Coronary artery (tissue), 2 donors: Measurements from ENCODE around the gene CCDC137.
"Not testable (repeated sequence)": the region's sequence is repeated elsewhere in the genome, so short reads cannot be mapped to it uniquely, and the experiment has no call there.

Experiments used
- DNase-seq: peaks from one replicate; pipeline ENCODE4 v3.0.0-alpha.2; 2017; ENCODE audit warnings: low spot score
- H3K27ac ChIP-seq, 2 donors: fragments of 200-600 bp; sonication (generic); one replicate each; pipeline ENCODE4 v1.5.1; 2016 to 2019
- H3K4me3 ChIP-seq: fragments of 200-600 bp; sonication (generic); 2 replicates; pipeline ENCODE4 v1.5.1; 2016; ENCODE audit warnings: mild to moderate bottlenecking, moderate library complexity
- TF ChIP-seq, protein P1 (sequence below): fragments of 200-600 bp; sonication (generic); IDR thresholded peaks from one replicate; pipeline ENCODE4 v1.5.1; 2019; ENCODE audit warnings: antibody characterized with exemption

The CCDC137 gene

DNA sequence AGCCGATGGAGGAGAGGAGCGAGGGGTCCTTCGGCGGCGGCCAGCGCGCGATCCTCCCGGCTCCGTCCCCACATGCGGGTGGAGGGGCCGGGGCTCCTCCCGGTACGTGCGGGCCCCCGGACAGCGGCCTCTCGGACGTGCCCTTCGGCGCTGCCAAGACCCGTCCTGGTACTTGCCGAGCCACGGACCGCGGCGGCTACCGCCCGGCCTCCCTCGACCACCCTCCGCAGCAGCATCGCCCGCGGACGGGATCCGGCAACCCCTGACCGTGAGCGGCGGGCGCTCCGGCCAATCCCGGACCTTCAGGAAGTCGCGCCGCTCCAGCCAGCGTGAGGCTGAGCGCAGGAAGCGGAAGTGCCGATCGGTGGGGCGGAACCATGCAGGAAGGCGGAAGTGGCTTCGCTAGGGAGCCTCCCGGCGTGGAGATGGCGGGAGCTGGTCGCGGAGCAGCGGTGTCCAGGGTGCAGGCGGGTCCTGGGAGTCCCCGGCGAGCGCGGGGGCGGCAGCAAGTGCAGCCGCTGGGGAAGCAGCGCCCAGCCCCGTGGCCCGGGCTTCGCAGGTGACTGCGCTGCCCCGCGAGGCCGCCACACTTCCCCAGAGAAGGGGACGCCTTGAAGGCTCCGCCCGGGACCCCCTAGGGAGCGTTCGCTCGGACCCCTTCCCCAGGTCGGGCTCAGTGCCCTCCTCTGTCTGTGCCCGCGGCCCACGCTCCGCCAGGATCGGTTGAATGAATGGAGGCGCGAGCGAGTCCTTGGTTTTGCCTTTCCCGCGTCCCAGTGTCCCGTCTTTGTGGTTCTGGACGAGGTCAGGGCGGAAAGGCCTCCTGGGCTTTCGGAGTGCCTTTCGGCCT, at the start of gene CCDC137, which contains the start of gene OXLD1:
TSS of gene CCDC137 (plus strand) at position 396 of the 850 bp plus-strand sequence. CDS start at position 426, 30 bp downstream.
TSS of gene OXLD1 (minus strand) at position 264 of the 850 bp plus-strand sequence. CDS start at position 236, 28 bp downstream.
- H3K4me3 ChIP-seq, result peak within 1 kb of the TSS; percentile 87
- peak; percentile 95 for DNase-seq
- peak within 1 kb of the TSS; percentile 61 to 84 for H3K27ac ChIP-seq
- TF ChIP-seq, protein P1, sequence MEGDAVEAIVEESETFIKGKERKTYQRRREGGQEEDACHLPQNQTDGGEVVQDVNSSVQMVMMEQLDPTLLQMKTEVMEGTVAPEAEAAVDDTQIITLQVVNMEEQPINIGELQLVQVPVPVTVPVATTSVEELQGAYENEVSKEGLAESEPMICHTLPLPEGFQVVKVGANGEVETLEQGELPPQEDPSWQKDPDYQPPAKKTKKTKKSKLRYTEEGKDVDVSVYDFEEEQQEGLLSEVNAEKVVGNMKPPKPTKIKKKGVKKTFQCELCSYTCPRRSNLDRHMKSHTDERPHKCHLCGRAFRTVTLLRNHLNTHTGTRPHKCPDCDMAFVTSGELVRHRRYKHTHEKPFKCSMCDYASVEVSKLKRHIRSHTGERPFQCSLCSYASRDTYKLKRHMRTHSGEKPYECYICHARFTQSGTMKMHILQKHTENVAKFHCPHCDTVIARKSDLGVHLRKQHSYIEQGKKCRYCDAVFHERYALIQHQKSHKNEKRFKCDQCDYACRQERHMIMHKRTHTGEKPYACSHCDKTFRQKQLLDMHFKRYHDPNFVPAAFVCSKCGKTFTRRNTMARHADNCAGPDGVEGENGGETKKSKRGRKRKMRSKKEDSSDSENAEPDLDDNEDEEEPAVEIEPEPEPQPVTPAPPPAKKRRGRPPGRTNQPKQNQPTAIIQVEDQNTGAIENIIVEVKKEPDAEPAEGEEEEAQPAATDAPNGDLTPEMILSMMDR, result no peak

DNA sequence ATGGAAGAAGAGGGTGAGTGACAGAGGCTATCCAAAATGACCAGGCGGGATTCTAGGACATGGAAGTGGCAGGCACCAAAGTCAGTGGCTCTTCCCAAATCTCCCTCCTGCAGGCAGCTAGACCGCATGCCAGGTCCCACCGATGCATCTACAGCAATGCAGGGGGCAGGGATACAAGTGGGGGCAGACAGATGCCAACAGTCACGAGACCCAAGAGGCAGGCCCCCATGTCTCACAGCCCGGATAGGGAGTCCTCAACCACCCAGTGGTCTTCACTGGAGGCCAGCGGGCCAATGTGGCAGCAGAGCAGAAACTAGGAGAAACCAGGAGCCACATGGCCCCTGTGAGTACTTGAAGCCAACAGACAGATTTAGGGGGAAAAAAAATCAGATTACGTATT, 49.7 kb upstream of the CCDC137 start:
- DNase-seq, result no peak
- Histone ChIP-seq H3K4me3 (no peak overlapping the region), H3K27ac (no peak overlapping the region)
- TF ChIP-seq, protein P1, result no peak

- H3K4me3 ChIP-seq, DNase-seq, H3K27ac ChIP-seq: not testable (repeated sequence)
These were observed 48.2 kb upstream of the CCDC137 start for GRCh38 chr17:81618307-81618706.

DNA sequence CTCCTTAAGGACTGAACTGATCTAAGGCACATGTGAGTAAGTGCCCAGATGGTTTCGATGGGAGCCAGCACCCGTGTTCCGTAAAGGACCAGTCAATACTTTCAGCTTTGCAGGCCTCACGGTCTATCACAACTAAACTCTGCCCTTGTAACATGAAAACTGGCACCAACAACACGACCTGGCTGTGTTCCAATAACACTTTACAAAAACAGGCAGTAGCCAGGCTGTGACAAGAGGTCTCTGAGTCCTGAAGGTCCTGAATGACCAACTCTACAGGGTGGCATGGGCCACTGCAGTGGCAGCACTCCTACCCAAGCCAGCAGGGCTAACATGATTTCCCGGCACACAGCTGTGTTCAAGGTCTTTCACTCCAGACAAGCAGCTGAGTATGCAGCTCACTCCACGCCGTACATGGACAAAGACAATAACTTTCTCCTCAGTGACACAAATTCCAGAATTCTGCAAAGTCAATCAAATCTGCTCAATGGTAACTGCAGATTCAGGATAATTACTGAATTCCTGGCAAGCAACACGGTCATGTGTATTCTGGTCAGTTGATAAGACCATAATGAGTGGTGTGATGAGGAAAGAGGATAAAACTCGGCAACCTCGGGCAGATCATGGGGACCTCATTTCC, 44.9 kb upstream of the CCDC137 start:
- Histone ChIP-seq H3K4me3 (no peak overlapping the region), H3K27ac (no peak overlapping the region)
- no peak for DNase-seq
- TF ChIP-seq, protein P1, result no peak

DNA sequence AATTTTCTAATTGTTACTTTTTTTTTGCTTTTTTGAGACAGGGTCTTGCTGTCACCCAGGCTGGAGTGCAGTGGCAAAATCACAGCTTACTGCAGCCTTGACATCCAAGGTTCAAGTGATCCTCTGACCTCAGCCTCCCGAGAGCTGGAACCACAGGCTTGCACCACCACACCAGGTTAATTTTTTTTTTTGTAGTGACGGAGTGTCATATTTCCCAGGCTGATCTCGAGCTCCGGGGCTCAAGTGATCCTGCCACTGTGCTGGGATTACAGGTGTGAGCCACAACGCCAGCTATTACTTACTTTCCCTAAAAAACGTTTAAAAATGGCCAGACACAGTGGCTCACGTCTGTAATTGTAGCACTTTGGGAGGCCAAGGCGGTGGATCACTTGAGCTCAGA, 36.3 kb upstream of the CCDC137 start:
- H3K4me3 ChIP-seq, result no peak overlapping the region
- TF ChIP-seq, protein P1, result no peak
- no peak for DNase-seq
- no peak overlapping the region for H3K27ac ChIP-seq

- DNase-seq, result no peak
- Histone ChIP-seq H3K4me3 (no peak overlapping the region), H3K27ac (no peak overlapping the region)
- TF ChIP-seq, protein P1, result no peak
These were observed 35.1 kb upstream of the CCDC137 start for GRCh38 chr17:81631482-81631881.

DNA sequence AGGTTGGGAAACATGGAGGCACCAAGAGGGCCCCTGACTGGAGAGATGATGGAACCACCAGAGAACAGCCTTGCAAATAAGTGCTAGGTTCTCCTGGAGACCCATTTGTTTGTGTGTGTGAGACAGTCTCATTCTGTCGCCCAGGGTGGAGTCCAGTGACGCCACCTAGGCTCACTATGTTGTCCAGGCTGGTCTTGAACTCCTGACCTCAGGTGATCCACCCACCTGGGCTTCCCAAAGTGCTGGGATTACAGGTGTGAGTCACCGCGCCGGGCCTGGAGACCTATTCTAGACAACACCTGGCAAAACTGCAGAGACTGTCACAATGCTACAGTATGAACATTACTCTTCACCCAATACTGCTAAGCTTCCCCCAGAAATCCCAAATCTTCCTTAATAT, 31.1 kb upstream of the CCDC137 start:
- TF ChIP-seq, protein P1, result no peak
- DNase-seq, result no peak
- H3K4me3 ChIP-seq, result peak overlapping the region; percentile 86

More for the DNA sequence above, 31.1 kb upstream of the CCDC137 start:
- no peak overlapping the region for H3K27ac ChIP-seq
